ENCODE data around the gene KRTAP10-1. TPM values are rescaled to one million over a fixed set of nuclear protein-coding genes. Genes with fewer than 3 reads are reported as not detected.

The KRTAP10-1 gene
- total and polyA plus RNA-seq, 9 donors = not detected

DNA sequence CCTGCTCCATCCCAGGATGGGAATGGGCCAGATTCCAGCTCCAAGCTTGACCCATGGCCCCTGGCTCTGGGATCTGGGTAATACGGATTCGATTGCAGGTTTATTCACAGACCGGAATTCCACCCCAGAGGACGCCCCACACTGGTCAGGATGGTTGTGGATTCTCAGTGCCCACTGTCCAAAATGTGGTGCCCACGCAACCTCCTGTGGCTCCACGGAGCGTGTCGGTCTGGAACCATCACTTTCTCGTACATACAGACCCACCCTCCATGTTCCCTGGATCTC lies 31.6 kb downstream of the KRTAP10-1 start:
- Histone ChIP-seq H3K36me3 (no peaks in the 10 kb centered on the region), H3K4me3 (no peak overlapping the region), H3K27ac (no peak overlapping the region), H3K27me3 (no peaks in the 10 kb centered on the region), H3K4me1 (ENCODE audit: insufficient read depth) (peaks cover 1% of the 10 kb centered on the region), H3K9me3 (no peaks in the 10 kb centered on the region)
- TF ChIP-seq EP300 (IDR thresholded peaks at IDR 0.05) = no peak
- no peak for TF ChIP-seq POLR2A (IDR thresholded peaks at IDR 0.05)
- TF ChIP-seq, protein P1, sequence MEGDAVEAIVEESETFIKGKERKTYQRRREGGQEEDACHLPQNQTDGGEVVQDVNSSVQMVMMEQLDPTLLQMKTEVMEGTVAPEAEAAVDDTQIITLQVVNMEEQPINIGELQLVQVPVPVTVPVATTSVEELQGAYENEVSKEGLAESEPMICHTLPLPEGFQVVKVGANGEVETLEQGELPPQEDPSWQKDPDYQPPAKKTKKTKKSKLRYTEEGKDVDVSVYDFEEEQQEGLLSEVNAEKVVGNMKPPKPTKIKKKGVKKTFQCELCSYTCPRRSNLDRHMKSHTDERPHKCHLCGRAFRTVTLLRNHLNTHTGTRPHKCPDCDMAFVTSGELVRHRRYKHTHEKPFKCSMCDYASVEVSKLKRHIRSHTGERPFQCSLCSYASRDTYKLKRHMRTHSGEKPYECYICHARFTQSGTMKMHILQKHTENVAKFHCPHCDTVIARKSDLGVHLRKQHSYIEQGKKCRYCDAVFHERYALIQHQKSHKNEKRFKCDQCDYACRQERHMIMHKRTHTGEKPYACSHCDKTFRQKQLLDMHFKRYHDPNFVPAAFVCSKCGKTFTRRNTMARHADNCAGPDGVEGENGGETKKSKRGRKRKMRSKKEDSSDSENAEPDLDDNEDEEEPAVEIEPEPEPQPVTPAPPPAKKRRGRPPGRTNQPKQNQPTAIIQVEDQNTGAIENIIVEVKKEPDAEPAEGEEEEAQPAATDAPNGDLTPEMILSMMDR (IDR thresholded peaks at IDR 0.05) = no peak
- no peak for DNase-seq
- 72 to 74% (median 73%) methylated on average over 9 of the region's 9 CpGs for WGBS, 3 donors
- intact Hi-C loops (cut with DNase I) = loop anchor here in 1 of 4 donors (10.0 kb wide), 1 partner anchor 286 kb away; no protein-coding TSS in a partner anchor

DNA sequence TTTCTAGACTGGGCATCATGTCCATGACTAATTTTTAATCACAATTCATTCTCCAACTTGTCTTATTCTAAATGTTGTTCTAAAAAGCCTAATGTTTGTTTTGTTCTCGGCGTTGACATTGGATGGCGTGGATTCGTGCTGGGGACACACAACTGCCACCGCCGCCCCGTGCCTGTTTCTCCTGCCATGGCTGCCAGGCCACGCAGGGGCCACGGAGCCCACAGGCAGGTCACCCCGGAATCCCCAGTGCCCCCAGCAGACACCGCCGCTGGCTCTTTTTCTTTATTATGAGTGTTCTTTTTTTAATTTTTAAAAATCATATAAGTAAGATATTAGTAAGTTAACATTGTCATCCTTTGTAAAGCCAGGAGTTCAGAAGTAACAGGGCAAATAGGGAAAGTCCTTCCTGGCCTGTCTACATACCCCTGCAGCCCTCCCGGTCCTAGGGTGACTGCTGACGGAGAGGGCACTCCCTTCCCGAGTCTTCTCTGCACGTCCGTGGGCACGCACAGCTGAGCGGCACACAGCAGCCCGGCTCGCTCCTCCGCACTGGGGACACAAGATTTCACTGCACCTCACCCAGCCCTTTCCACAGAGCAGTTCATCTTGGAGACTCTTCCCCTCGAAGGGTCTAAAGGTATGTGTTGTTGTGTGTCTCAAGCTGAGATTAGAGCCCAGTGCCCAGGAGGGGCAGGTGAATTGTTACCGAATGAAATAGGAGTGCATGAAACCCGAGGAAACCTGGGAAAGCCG lies 32.1 kb downstream of the KRTAP10-1 start:
- WGBS, 3 donors = 80 to 84% (median 81%) methylated on average over 26 of the region's 26 CpGs
- no peak for DNase-seq
- Histone ChIP-seq H3K4me3 (no peak overlapping the region), H3K27me3 (no peaks in the 10 kb centered on the region), H3K9me3 (no peaks in the 10 kb centered on the region), H3K36me3 (no peaks in the 10 kb centered on the region), H3K4me1 (ENCODE audit: insufficient read depth) (peaks cover 1% of the 10 kb centered on the region), H3K27ac (no peak overlapping the region)
- intact Hi-C loops (cut with DNase I) = loop anchor here in 1 of 4 donors (10.0 kb wide), 1 partner anchor 287 kb away; no protein-coding TSS in a partner anchor
- TF ChIP-seq, protein P1 (IDR thresholded peaks at IDR 0.05) = no peak
- no peak for TF ChIP-seq POLR2A (IDR thresholded peaks at IDR 0.05)
- no peak for TF ChIP-seq EP300 (IDR thresholded peaks at IDR 0.05)

DNA sequence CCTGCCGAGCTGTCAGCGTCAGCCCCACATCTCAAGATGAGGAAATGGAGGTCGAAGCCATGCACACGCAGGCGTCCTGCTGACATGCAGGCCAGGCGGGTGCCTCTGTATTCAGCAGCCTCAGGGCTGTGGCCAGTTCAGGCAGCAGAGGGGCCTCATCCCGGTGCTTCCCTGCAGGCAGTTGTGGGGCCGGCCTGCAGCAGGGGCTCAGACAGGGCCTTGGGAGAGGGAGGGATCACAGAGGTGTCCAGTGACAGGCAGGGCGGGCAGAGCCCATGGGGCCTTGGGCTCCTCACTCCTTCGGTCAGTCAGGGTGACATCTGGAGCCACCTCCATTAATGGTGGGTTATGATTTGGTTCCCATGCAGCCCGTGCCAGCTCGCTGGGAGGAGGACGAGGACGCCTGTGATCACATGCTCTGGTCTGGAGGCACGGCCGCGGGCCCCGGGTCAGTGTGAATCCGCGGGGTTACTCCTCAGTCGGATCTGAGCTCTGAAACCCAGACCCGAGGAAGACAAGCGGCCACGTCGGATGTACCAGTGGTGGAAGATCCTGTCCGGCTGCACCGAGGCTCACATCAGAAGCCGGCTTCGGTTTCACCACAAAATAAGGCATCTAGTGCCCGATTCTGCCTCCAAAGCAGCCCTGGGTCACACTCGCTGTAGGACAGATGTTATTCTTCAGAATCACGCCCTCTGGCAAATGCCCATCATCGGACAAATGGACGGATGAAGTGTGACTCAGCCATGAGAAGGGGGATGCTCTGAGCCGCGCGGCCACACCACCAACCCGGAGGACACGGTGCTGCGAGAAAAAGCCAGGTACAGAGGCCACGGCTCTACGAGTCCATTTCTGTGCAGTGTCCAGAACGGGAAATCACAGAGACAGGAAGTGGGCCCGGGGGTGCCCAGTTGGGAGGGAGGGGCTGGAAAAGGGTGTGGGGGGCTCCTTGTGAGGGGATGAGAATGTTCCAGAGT lies 33.4 kb downstream of the KRTAP10-1 start:
- Histone ChIP-seq H3K27ac (no peak overlapping the region), H3K27me3 (no peaks in the 10 kb centered on the region), H3K9me3 (no peaks in the 10 kb centered on the region), H3K4me3 (no peak overlapping the region), H3K36me3 (no peaks in the 10 kb centered on the region), H3K4me1 (ENCODE audit: insufficient read depth) (peaks cover 1% of the 10 kb centered on the region)
- TF ChIP-seq POLR2A (IDR thresholded peaks at IDR 0.05) = no peak
- TF ChIP-seq, protein P1 (IDR thresholded peaks at IDR 0.05) = no peak
- no peak for TF ChIP-seq EP300 (IDR thresholded peaks at IDR 0.05)
- intact Hi-C loops (cut with DNase I) = loop anchor here in 1 of 4 donors (10.0 kb wide), 1 partner anchor 288 kb away; no protein-coding TSS in a partner anchor
- no peak for DNase-seq
- WGBS, 3 donors = 66 to 73% (median 69%) methylated on average over 44 of the region's 44 CpGs

DNA sequence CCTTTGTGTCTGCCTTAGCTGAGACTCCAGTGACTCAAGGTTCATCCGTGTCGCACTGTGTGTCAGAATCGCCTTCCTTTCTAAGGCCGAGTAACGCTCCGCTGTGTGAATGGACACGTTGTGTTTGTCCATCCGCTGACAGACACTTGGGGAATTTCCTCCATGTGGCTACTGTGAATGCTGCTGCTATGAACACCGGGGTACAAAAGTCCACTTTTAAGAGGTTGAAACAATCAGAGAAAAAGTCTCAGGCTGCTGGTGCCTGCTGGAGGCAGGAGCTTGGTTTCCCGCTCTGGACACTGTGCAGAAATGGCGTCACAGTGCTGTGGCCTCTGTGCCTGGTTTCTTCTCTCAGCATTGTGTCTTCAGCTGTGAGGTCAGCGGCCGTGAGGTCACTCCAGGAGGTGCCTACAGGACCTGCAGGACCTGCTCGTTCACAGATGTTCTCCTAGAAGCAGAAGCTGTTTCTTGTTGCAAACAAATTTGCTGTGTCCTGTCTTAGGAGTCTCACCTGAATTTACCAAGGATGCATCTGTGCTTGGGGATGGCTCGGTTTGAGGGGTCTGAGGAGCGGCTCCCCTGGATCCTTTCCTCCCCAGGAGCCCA lies 34.2 kb downstream of the KRTAP10-1 start:
- TF ChIP-seq, protein P1 (IDR thresholded peaks at IDR 0.05) = no peak
- TF ChIP-seq EP300 (IDR thresholded peaks at IDR 0.05) = no peak
- TF ChIP-seq POLR2A (IDR thresholded peaks at IDR 0.05) = no peak
- H3K27me3 ChIP-seq = no peaks in the 10 kb centered on the region
- no peaks in the 10 kb centered on the region for H3K36me3 ChIP-seq
- 77 to 82% (median 78%) methylated on average over 16 of the region's 16 CpGs for WGBS, 3 donors
- H3K9me3 ChIP-seq = no peaks in the 10 kb centered on the region
- H3K4me3 ChIP-seq = no peak overlapping the region
- intact Hi-C loops (cut with DNase I) = loop anchor here in 1 of 4 donors (10.0 kb wide), 1 partner anchor 289 kb away; no protein-coding TSS in a partner anchor
- H3K4me1 ChIP-seq (ENCODE audit: insufficient read depth) = peaks cover 1% of the 10 kb centered on the region
- no peak for DNase-seq
- no peak overlapping the region for H3K27ac ChIP-seq

Measured in ovary (tissue), 9 donors.